Stomach (tissue), 4 donors: ENCODE data around the gene TRMT2A.

ENCODE experiments used
- EP300 ChIP-seq: sonication (generic); formaldehyde crosslinking; IDR thresholded peaks from one replicate; pipeline ENCODE4 v1.6.1; 2017; ENCODE audit warnings: antibody characterized with exemption
- POLR2A ChIP-seq, 4 donors: fragments of 450-650 bp; IDR thresholded peaks; one replicate each; pipeline ENCODE4 v1.6.1; 2016; ENCODE audit warnings: antibody characterized with exemption in 4 of 4, control low read depth in 2 of 4, mild to moderate bottlenecking in 1 of 4, moderate library complexity in 1 of 4
- POLR2AphosphoS5 ChIP-seq, 3 donors: sonication (generic); formaldehyde crosslinking; IDR thresholded peaks; one replicate each; pipeline ENCODE4 v1.6.1; 2016; ENCODE audit warnings: antibody characterized with exemption in 3 of 3
- TF ChIP-seq, protein P1 (sequence below), 7 experiments: fragments of 450-650 bp in 4 of 7; fragments of 200-600 bp in 3 of 7; sonication (generic) in 3 of 7; IDR thresholded peaks; one replicate each; pipeline ENCODE4 v1.5.1; 2016 to 2019; ENCODE audit warnings: antibody characterized with exemption in 7 of 7, control low read depth in 2 of 7, mild to moderate bottlenecking in 1 of 7

DNA sequence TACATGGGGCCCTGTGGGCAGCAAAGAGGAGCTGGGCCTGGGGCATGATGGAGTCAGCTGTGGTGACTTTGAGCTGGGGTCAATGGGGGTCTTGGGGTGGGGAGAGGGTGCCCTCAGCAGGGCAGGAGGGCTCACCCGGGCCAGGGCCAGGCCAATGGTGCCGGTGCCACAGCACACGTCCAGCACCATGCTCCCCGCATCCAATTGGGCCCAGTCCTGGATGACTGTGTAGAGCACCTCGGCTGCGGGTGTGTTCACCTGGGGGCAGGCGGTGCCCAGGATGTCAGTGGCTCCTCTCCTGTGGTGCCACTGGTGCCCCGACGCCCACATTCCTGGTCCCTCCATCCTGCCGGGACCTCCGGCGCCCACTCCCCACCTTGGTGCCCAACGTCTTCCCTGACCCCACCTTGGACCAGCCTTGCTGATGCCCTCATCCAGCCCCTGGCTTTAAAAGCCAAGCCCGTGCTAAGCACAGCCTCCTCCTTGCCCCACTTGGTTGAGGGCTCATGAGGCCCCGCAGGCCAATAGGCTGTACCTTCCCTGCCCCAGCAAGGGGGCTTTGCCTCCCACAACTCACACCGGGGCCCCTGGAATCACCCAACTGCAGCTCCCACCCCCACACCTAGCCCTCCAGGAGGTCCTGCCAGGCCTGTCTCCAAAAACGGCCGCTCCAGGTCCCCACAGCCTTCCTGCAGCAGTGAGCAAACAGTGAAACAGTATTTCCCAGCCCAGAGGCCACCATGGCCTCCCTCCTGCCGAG lies 3.3 kb downstream of the TRMT2A start:
- TF ChIP-seq POLR2AphosphoS5 (IDR thresholded peaks at IDR 0.05) (no peak), POLR2A (IDR thresholded peaks at IDR 0.05) (no peak), EP300 (no peak)
- TF ChIP-seq, protein P1, sequence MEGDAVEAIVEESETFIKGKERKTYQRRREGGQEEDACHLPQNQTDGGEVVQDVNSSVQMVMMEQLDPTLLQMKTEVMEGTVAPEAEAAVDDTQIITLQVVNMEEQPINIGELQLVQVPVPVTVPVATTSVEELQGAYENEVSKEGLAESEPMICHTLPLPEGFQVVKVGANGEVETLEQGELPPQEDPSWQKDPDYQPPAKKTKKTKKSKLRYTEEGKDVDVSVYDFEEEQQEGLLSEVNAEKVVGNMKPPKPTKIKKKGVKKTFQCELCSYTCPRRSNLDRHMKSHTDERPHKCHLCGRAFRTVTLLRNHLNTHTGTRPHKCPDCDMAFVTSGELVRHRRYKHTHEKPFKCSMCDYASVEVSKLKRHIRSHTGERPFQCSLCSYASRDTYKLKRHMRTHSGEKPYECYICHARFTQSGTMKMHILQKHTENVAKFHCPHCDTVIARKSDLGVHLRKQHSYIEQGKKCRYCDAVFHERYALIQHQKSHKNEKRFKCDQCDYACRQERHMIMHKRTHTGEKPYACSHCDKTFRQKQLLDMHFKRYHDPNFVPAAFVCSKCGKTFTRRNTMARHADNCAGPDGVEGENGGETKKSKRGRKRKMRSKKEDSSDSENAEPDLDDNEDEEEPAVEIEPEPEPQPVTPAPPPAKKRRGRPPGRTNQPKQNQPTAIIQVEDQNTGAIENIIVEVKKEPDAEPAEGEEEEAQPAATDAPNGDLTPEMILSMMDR (IDR thresholded peaks at IDR 0.05) = no peak
